ENCODE data around the gene AQP2. TPM values are rescaled to one million over a fixed set of nuclear protein-coding genes. Genes with fewer than 3 reads are reported as not detected.

AQP2 gene
- total RNA-seq, 1 donor from 2014 or later, result not detected

DNA sequence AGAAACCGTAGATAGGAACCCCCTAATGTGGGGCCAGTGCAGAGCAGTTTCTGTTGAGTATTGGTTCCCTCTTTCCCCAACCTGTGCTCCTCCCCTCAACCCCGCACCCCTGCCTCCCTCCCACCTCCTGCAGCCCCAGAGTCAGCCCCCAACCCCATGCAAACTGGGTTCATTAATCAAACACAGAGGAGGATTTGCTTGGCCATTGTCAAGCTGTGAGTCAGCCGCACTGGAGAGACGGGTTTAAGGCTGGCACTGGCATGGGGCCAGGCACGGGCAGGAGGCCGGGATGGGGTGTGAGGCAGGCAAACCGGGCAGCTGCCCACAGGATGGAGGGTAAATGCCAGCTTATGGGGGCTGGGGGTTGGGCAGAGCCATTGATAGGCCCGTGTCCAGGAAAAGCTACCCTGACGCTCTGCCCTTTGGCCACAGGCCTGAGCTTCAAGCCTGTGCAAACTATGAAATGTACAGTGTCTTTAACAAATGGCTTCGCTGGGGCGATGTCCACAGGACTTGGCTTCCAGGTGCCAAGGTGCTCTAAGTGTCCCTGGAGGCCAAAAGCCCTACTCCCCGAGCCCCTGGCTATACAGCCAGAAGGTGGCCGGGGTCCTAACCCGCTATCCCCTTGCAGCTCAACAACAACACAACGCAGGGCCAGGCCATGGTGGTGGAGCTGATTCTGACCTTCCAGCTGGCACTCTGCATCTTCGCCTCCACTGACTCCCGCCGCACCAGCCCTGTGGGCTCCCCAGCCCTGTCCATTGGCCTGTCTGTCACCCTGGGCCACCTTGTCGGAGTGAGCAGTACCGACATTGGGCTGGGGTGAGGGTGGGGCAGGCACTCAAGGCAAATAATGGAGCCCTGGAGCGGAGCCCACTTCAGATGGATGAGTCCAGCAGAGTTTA is 12.6 kb downstream of the AQP2 start:
- no peak for ATAC-seq (ENCODE audit: low read depth)
- ChIA-PET CTCF (interaction anchor here (1.3 kb wide), 1 partner anchor 17 kb away, joined by 5 read pairs; no protein-coding TSS in a partner anchor), POLR2A (interaction anchor here (0.6 kb wide), 1 partner anchor 192 kb away, joined by 3 read pairs; no protein-coding TSS in a partner anchor)
- H3K4me1 Mint-ChIP-seq, result peaks cover 11% of the 10 kb centered on the region
- DNase-seq, result no peak
- TF ChIP-seq, protein P1, sequence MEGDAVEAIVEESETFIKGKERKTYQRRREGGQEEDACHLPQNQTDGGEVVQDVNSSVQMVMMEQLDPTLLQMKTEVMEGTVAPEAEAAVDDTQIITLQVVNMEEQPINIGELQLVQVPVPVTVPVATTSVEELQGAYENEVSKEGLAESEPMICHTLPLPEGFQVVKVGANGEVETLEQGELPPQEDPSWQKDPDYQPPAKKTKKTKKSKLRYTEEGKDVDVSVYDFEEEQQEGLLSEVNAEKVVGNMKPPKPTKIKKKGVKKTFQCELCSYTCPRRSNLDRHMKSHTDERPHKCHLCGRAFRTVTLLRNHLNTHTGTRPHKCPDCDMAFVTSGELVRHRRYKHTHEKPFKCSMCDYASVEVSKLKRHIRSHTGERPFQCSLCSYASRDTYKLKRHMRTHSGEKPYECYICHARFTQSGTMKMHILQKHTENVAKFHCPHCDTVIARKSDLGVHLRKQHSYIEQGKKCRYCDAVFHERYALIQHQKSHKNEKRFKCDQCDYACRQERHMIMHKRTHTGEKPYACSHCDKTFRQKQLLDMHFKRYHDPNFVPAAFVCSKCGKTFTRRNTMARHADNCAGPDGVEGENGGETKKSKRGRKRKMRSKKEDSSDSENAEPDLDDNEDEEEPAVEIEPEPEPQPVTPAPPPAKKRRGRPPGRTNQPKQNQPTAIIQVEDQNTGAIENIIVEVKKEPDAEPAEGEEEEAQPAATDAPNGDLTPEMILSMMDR (IDR thresholded peaks at IDR 0.05), result no peak
- peaks cover 55% of the 10 kb centered on the region for H3K27me3 Mint-ChIP-seq
- no peak overlapping the region for H3K27ac Mint-ChIP-seq
- no peaks in the 10 kb centered on the region for H3K9me3 Mint-ChIP-seq
- H3K36me3 Mint-ChIP-seq (ENCODE audit: low read depth), result no peaks in the 10 kb centered on the region
- intact Hi-C loops (cut with micrococcal nuclease), result no loop called here
- no peak overlapping the region for H3K4me3 Mint-ChIP-seq

DNA sequence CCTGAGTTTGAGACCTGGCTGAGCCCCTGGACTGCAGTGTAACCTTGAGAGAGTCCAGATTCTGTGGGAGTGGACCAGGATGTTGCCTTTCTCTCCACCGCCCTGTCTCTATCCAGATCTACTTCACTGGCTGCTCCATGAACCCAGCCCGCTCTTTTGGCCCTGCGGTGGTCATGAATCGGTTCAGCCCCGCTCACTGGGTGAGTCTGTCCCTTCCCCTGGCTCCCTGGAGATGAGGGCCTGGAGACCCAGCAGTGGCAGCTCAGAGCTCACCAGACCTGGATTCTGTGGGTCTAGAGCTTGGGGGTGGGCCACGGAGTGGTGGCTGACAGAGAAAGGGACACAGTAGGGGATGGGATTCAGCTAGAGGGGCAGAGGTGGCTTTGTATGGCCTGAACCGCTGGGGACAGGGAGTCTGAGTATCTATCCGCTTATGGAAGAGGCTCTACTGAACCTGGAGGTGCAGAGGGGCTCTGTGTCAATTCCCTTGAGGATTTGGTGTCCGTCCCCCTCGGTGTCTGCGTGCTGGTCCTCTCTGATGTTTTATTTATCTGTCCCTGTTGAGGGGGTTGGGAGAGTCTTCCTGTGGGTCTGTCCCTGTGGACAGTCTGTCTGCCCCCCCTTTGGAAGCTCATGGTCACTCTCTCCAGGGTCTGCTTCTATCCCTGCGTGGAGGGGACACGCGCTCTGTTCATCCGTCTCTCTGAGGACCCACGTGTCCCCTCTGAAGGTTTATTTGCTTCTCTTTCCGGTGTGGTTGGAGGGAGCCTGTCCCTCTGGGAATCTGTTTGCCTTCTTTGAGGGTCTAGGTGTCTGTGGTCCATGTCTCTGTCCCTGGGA is 13.7 kb downstream of the AQP2 start:
- Mint-ChIP-seq H3K36me3 (ENCODE audit: low read depth) (no peaks in the 10 kb centered on the region), H3K4me3 (no peak overlapping the region), H3K27me3 (peaks cover 52% of the 10 kb centered on the region), H3K27ac (no peak overlapping the region), H3K4me1 (peaks cover 11% of the 10 kb centered on the region), H3K9me3 (no peaks in the 10 kb centered on the region)
- ChIA-PET CTCF (interaction anchor here (0.6 to 3.4 kb wide), 5 partner anchors 18 to 725 kb away, joined by 3 to 45 read pairs (median 3); no protein-coding TSS in a partner anchor), POLR2A (no interaction called here)
- intact Hi-C loops (cut with micrococcal nuclease), result no loop called here
- DNase-seq (no peak), ATAC-seq (ENCODE audit: low read depth) (no peak)
- TF ChIP-seq, protein P1 (IDR thresholded peaks at IDR 0.05), result no peak

DNA sequence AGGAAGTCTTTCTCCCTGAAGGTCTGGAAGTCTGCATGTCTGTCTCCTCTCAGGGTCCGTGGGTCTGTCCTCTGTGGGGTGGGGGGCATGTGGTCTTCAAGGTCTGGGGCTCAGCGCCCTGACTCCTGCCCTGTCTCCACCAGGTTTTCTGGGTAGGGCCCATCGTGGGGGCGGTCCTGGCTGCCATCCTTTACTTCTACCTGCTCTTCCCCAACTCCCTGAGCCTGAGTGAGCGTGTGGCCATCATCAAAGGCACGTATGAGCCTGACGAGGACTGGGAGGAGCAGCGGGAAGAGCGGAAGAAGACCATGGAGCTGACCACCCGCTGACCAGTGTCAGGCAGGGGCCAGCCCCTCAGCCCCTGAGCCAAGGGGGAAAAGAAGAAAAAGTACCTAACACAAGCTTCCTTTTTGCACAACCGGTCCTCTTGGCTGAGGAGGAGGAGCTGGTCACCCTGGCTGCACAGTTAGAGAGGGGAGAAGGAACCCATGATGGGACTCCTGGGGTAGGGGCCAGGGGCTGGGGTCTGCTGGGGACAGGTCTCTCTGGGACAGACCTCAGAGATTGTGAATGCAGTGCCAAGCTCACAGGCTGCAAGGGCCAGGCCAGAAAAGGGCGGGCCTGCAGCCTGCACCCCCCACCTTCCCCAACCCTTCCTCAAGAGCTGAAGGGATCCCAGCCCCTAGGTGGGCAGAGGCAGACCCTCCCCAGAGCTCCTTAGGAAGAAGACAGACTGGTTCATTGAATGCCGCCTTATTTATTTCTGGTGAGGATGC is 14.5 kb downstream of the AQP2 start:
- Mint-ChIP-seq H3K9me3 (no peaks in the 10 kb centered on the region), H3K27ac (no peak overlapping the region), H3K36me3 (ENCODE audit: low read depth) (no peaks in the 10 kb centered on the region), H3K4me1 (peaks cover 11% of the 10 kb centered on the region), H3K27me3 (peaks cover 47% of the 10 kb centered on the region), H3K4me3 (no peak overlapping the region)
- DNase-seq (no peak), ATAC-seq (ENCODE audit: low read depth) (no peak)
- CTCF ChIA-PET, result interaction anchor here (0.7 to 3.4 kb wide), 4 partner anchors 32 to 211 kb away, joined by 3 to 45 read pairs (median 4); no protein-coding TSS in a partner anchor
- POLR2A ChIA-PET, result no interaction called here
- intact Hi-C loops (cut with micrococcal nuclease), result loop anchor here (5.0 kb wide), 2 partner anchors 98 to 212 kb away; no protein-coding TSS in a partner anchor
- TF ChIP-seq, protein P1 (IDR thresholded peaks at IDR 0.05), result no peak

DNA sequence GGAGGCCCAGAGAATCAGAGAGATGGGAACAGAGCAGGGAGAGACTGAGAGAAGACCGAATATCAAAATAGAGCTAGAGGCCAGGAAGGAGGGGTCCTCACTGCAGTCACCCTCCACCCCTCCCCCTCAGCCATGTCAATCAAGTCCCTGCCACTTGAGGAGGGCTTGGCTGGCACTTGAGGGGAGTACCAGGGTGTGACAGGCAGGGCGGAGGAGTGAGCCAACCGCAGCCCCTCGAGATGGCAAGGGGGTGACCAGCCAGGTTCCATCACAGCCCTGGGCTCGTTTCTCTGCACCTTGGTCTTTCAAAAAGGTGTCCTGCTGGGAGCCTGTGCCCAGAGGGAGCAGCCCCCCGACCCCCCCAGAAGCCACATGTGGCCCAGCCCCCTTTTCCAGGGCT is 15.3 kb downstream of the AQP2 start:
- peaks cover 4% of the 10 kb centered on the region for H3K4me1 Mint-ChIP-seq
- intact Hi-C loops (cut with micrococcal nuclease), result loop anchor here (5.0 kb wide), 2 partner anchors 99 to 211 kb away; no protein-coding TSS in a partner anchor
- POLR2A ChIA-PET, result no interaction called here
- TF ChIP-seq, protein P1 (IDR thresholded peaks at IDR 0.05), result no peak
- H3K9me3 Mint-ChIP-seq, result no peaks in the 10 kb centered on the region
- H3K27me3 Mint-ChIP-seq, result peaks cover 39% of the 10 kb centered on the region
- no peak for DNase-seq
- CTCF ChIA-PET, result interaction anchor here (2.0 to 3.4 kb wide), 5 partner anchors 17 to 102 kb away, joined by 5 to 73 read pairs (median 15); no protein-coding TSS in a partner anchor
- H3K4me3 Mint-ChIP-seq, result no peak overlapping the region
- no peak for ATAC-seq (ENCODE audit: low read depth)
- no peaks in the 10 kb centered on the region for H3K36me3 Mint-ChIP-seq (ENCODE audit: low read depth)
- H3K27ac Mint-ChIP-seq, result no peak overlapping the region

Data from activated B cell treated with CpG ODN at 0.5 μM for 24 hours (primary cell).